Suprapubic skin (tissue), 4 donors: Measurements from ENCODE around the gene TMPRSS13.

Source experiments
- EP300 ChIP-seq: sonication (generic); formaldehyde crosslinking; IDR thresholded peaks from one replicate; pipeline ENCODE4 v1.6.1; 2017; ENCODE audit warnings: antibody characterized with exemption
- POLR2A ChIP-seq, 2 donors: fragments of 450-650 bp; IDR thresholded peaks; one replicate each; pipeline ENCODE4 v1.6.1; 2017; ENCODE audit warnings: antibody characterized with exemption in 2 of 2, mild to moderate bottlenecking in 2 of 2, moderate library complexity in 2 of 2
- POLR2AphosphoS5 ChIP-seq, 3 donors: sonication (generic); formaldehyde crosslinking; IDR thresholded peaks; one replicate each; pipeline ENCODE4 v1.6.1; 2017; ENCODE audit warnings: antibody characterized with exemption in 3 of 3
- TF ChIP-seq, protein P1 (sequence below), 2 donors: fragments of 200-600 bp in 1 of 2; fragments of 450-650 bp in 1 of 2; sonication (generic) in 1 of 2; IDR thresholded peaks; one replicate each; pipeline ENCODE4 v1.5.1; 2016 to 2019; ENCODE audit warnings: antibody characterized with exemption in 2 of 2, mild to moderate bottlenecking in 1 of 2, moderate library complexity in 1 of 2

DNA sequence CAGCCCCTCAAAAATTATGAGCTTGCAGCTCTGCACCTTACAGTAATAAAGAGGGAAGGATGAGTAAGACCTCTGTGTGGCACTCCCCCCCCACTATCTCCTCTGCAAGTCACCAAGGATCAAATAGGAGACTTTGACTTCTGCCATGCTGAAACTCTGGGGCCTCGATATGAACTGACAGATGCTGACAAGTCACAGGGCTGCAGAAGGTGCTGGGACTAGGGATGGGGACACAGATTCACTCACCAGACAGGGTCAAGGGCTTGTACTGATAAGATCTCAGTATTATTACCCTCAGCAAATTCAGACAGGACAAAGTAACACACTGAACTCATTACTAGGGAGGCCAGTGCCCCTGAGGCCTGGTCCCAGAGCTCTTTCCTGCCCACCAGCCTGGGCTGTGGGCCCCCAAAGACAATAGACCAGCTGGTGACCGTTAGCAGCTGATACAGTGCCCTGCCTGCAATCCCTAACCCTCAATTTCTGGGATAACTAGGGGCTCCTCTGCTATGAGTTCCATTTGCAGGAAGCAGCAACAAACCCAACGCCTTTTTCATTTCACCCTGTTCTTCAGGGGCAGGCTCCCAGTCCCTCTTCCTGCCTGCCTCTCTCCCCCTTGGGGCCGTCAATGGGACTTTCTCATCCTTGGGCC lies 20.1 kb downstream of the TMPRSS13 start:
- TF ChIP-seq POLR2A (IDR thresholded peaks at IDR 0.05): no peak
- TF ChIP-seq, protein P1, sequence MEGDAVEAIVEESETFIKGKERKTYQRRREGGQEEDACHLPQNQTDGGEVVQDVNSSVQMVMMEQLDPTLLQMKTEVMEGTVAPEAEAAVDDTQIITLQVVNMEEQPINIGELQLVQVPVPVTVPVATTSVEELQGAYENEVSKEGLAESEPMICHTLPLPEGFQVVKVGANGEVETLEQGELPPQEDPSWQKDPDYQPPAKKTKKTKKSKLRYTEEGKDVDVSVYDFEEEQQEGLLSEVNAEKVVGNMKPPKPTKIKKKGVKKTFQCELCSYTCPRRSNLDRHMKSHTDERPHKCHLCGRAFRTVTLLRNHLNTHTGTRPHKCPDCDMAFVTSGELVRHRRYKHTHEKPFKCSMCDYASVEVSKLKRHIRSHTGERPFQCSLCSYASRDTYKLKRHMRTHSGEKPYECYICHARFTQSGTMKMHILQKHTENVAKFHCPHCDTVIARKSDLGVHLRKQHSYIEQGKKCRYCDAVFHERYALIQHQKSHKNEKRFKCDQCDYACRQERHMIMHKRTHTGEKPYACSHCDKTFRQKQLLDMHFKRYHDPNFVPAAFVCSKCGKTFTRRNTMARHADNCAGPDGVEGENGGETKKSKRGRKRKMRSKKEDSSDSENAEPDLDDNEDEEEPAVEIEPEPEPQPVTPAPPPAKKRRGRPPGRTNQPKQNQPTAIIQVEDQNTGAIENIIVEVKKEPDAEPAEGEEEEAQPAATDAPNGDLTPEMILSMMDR (IDR thresholded peaks at IDR 0.05): no peak
- no peak for TF ChIP-seq POLR2AphosphoS5 (IDR thresholded peaks at IDR 0.05)
- TF ChIP-seq EP300: no peak
